ENCODE measurements around the gene UPF3A.
"Not testable (repeated sequence)": the region's sequence is repeated elsewhere in the genome, so short reads cannot be mapped to it uniquely, and the experiment has no call there.

Gene UPF3A

GRCh38 chr13:114304346-114305034 is 23.1 kb downstream of the UPF3A start:
- DNase-seq (ENCODE audit: low spot score), result no peak

GRCh38 chr13:114309086-114309485 is 27.7 kb downstream of the UPF3A start:
- DNase-seq (ENCODE audit: low spot score), result no peak

DNA sequence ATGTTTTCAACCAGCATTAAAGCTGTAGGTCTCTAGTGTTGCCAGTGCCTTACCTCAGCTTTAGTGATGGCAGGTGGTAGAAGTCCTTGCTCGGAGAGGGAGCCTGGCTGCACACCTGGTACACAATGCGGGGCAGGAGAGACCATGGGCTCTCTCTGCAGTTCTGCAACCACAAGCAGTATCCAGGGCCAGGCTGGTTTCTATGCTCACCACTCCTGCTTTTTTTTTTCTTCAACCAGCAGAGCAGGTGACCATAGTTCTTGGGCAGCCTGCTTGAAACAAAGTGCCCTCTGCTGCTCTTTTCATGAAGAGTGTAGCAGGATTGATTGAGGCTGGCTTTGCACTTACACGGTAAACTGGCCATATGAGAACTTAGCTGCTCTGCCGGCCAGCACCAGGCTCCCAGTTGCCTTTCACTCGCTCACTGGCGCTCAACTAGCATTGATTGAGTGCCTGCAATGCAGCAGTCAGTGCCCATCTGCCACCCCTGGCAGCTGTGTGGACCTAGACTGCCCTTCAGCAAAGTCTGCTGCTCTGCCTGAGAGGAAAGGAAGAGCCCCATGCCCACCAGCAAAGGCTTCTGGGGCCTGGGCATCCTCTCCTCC is 28.5 kb downstream of the UPF3A start:
- DNase-seq (ENCODE audit: low spot score), result no peak

DNA sequence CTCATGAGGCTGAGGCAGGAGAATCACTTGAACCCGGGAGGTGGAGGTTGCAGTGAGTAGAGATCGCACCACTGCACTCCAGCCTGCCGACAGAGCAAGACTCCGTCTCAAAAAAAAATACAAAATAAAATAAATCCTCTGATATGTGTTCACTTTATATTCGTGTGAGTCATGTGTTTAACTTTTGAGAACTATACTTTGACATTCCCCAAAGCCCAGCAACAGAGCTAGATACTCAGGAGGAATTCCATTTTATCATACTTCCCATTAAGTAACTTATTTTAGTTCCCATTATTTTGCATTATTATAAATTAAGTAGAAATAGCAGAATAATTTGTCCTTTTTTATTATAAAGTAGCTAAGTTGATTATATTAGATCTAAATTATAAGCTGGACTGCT is 29.6 kb downstream of the UPF3A start:
- DNase-seq (ENCODE audit: low spot score), result no peak

GRCh38 chr13:114311387-114311786 is 30.0 kb downstream of the UPF3A start:
- DNase-seq (ENCODE audit: low spot score), result no peak

DNA sequence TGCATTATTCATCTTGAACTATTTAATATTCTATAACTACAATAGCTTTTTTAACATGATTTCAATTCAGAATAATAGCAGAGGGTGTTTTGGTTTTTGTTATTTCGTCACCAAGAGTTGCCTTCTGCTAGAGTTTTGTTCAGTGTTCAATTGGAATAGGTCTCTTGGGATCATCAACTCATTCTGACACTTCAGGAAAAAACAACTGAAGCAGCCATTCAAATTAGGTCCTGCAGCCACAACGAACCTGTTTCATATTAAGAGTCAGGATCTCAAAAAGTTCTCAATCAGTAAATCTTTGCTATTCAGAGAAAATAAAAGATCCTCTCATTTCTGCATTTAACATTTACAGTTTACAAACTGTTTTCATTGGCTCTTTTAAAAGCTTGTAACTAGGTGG is 30.5 kb downstream of the UPF3A start:
- no peak for DNase-seq (ENCODE audit: low spot score)

DNA sequence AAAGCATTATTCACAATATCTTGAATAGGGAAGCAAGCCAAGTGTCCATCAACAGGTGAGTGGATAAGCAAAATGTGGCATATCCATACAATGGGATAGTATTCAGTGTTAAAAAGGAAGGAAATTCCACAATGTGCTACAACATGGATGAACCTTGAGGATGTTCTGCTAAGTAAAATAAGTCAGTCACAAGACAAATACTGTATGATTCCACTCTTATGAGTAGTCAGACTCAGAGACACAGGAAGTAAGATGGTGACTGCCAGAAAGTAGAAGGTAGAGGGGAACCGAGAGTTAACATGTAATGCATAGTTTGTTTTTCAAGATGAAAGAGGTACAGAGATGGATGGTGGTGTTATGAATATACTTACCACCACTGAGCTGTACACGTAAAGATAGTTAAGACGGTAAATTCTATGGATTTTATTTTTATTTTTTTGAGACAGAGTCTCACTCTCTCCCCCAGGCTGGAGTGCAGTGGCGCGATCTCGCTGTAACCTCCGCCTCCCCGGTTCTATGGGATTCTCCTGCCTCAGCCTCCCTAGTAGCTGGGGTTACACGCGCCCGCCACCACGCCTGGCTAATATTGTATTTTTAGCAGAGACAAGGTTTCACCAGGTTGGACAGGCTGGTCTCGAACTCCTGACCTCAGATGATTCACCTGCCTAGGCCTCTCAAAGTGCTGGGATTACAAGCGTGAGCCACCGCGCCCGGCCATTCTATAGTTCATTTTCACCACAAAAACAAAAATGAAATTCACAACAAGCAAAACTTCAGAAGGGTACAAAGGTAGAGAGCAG is 31.9 kb downstream of the UPF3A start:
- DNase-seq (ENCODE audit: low spot score), result no peak

GRCh38 chr13:114314074-114314912 is 32.9 kb downstream of the UPF3A start, which contains the start of gene CHAMP1:
CHAMP1 (plus strand) TSS chr13:114314503; CDS start chr13:114323843, 9,340 bp downstream.
- DNase-seq (ENCODE audit: low spot score), result peak; percentile 93

GRCh38 chr13:114315074-114315785 is 33.8 kb downstream of the UPF3A start:
- DNase-seq (ENCODE audit: low spot score), result no peak

GRCh38 chr13:114318624-114319023 is 37.2 kb downstream of the UPF3A start:
- no peak for DNase-seq (ENCODE audit: low spot score)

- DNase-seq (ENCODE audit: low spot score), result no peak
These were observed 38.1 kb downstream of the UPF3A start for GRCh38 chr13:114319441-114319913.

- DNase-seq (ENCODE audit: low spot score), result no peak
These were observed 38.7 kb downstream of the UPF3A start for GRCh38 chr13:114320065-114320464.

DNA sequence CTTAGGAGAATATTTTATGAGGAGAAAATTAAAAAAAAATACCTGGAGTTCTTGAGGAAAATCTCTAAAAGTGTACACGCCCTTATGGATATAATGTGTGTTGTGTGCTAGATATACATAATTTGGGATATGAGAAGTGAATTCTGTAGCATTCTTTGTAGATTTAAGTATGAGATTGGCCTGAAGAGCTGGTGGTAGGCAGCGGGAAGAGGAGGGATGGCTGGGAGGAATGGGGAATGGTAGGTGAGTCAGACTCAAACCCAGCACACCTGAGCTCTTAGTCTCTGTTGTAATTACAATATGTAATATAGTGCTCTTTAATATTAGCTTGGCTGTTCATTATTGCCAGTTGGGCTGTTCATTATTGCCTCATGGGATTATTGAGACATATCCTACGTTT is 39.9 kb downstream of the UPF3A start:
- no peak for DNase-seq (ENCODE audit: low spot score)

- no peak for DNase-seq (ENCODE audit: low spot score)
These were observed 41.9 kb downstream of the UPF3A start for GRCh38 chr13:114323349-114323748.

- no peak for DNase-seq (ENCODE audit: low spot score)
These were observed 42.9 kb downstream of the UPF3A start for GRCh38 chr13:114324334-114324733.

DNA sequence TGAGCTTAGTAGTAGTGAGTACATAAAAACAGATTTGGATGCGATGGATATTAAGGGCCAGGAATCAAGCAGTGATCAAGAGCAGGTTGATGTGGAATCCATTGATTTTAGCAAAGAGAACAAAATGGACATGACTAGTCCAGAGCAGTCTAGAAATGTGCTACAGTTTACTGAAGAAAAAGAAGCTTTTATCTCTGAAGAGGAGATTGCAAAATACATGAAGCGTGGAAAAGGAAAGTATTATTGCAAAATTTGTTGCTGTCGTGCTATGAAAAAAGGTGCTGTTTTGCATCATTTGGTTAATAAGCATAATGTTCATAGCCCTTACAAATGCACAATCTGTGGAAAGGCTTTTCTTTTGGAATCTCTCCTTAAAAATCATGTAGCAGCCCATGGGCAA is 44.3 kb downstream of the UPF3A start:
- no peak for DNase-seq (ENCODE audit: low spot score)

DNA sequence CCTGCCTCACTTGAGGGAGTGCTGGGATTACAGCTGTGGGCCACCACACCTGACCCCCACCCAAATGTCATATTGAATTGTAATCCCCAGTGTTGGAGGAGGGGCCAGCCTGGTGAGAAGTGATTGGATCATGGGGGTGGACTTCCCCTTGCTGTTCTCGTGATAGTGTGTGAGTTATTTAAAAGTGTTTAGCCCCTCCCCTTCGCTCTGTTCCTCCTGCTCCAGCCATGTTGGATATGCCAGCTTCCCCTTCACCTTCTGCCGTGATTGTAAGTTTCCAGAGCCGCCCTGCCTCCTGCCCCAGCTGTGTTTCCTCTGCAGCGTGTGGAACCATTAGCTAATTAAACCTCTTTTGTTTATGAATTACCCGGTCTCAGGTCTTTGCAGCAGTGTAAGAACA is 46.6 kb downstream of the UPF3A start:
- DNase-seq (ENCODE audit: low spot score), result no peak

GRCh38 chr13:114328595-114328994 is 47.2 kb downstream of the UPF3A start:
- DNase-seq (ENCODE audit: low spot score), result no peak

DNA sequence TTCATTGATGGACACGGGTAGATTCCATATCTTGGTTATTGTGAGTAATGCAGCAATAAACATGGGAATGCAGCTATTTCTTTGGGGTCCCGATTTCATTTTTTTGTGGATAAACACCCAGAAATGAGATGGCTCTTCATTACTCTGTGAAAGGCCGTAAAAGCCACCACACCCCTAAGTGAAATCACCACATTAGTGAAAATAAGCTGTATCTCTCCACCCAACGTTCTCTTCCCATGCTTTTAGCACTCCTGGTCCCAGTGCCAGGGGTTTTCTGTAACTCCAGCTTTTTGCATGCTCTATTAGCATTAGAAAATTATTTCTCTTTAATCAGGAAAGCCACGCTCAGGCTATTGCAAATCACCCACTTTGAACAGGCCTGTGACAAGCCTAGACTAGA is 48.7 kb downstream of the UPF3A start:
- DNase-seq (ENCODE audit: low spot score), result no peak

DNA sequence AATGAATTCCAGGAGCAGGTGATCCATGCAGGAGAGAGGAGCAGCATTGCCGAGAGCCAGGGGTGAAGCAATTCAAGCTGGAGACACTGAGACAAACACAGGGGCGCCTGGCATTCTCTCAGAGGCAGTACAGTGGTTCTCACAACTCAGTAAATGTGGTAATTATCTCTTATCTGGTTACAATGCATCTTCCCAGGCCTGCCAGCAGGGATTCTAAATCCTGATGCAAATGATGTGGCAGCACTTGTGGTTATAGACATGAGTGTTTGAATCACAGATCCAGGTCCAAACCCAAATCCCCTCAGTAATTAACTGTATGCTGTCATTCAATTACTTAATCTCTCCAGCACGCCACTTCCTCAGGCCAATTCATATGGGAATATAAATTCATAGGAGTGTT is 52.5 kb downstream of the UPF3A start:
- DNase-seq (ENCODE audit: low spot score), result not testable (repeated sequence)

DNA sequence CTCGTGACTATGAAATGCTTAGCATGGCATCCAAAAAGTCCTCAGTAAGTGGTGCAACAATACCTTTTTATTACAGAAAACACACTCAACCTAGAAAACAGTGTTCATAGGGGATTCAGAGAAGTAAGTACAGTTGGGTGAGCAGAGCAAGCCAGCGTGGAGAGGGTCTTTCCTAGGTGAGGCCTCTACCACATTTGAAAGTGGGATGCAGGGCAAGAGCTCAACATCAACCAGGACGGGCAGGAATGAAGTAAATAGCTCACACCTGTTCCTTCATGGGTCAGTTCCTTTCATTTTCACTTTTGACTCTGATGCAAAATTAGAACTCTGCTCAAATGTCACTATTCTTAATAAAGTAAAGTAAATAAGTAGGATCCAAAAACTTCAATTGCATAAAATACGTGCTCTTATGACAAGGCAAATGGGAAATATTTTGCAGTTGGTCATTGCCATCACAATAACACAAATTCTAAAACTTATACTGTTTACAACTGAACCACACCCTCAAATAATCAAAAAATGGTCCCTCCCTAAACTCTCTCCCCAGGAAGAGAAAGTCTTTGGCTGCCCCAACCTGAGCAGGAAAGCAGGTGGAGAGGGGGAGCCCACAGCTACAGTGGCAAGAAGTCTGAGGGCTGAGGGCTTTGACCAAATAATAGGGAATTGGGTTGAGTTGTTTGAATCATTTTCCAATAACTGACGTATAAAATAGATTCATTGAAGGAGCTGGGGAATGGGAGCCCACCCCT is 53.1 kb downstream of the UPF3A start:
- DNase-seq (ENCODE audit: low spot score), result no peak
